Measurements from ENCODE around the gene PTGR3. TPM values are rescaled to one million over a fixed set of nuclear protein-coding genes. Genes with fewer than 3 reads are reported as not detected.

Gene PTGR3
- total and polyA plus RNA-seq, 2 of the 8 experiments (the other 6 are each of a cell fraction or from before 2014, with no cell fraction given), result 2.0 to 3.6 TPM

DNA sequence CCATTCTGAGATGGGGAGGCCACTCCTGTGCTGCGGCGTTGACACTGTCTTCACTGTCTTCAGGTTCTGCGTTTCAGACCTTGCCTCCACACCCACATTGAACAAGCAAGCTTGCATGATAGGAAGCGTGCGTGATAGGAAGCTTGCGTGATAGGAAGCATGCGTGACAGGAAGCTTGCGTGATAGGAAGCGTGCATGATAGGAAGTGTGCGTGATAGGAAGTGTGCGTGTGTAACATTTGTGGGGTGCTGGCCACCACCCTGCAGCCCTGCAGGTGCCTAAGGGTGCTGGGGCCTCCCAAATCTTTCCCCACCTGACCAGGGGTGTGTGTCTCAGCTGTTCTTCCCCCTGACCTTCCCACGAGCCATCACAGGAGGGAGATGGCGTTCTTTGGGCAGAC is 27.0 kb upstream of the PTGR3 start:
- 92% methylated on average over 13 of the region's 13 CpGs; no CpG with 5 or more reads in 1 of the 2 experiments for WGBS, 2 experiments (ENCODE audit: extremely low coverage in 1 of 2, insufficient coverage in 1 of 2, insufficient read length in 1 of 2, insufficient replicate concordance in 2 of 2, low coverage in 1 of 2, low lambda C conversion rate in 2 of 2, missing lambda C conversion rate in 1 of 2)
- H2BK120ac ChIP-seq (replicated peaks; ENCODE audit: low read depth, low read length), result no peak overlapping the region
- H2AK5ac ChIP-seq (ENCODE audit: low read depth, low read length), result no peak overlapping the region
- H2BK20ac ChIP-seq (ENCODE audit: low read length), result no peak overlapping the region
- H3K4me3 ChIP-seq (ENCODE audit: extremely low read depth in 1 of 4, insufficient read depth in 2 of 4, low read depth in 3 of 4, low read length in 4 of 4), result no peak overlapping the region
- H3K79me2 ChIP-seq (ENCODE audit: control insufficient read depth in 1 of 2, insufficient read depth in 2 of 2, low read length in 2 of 2), result no peaks in the 10 kb centered on the region
- H4K5ac ChIP-seq (ENCODE audit: insufficient read length, low read depth, low read length), result no peak overlapping the region
- no peak overlapping the region for H2BK15ac ChIP-seq (ENCODE audit: low read length)
- H3K9ac ChIP-seq (replicated peaks in 1 of 4; ENCODE audit: extremely low read depth in 1 of 4, low read depth in 3 of 4, low read length in 3 of 4), result no peak overlapping the region
- no peaks in the 10 kb centered on the region for H3K9me3 ChIP-seq (ENCODE audit: insufficient read depth in 2 of 2, low read depth in 1 of 2, low read length in 1 of 2)
- H3K27me3 ChIP-seq (replicated peaks in 1 of 4; ENCODE audit: control insufficient read depth in 3 of 4, extremely low read depth in 1 of 4, insufficient read depth in 3 of 4, low read length in 3 of 4), result no peaks in the 10 kb centered on the region
- H4K91ac ChIP-seq (replicated peaks; ENCODE audit: insufficient read length, low read length), result no peak overlapping the region
- H3K23ac ChIP-seq (ENCODE audit: insufficient read length), result no peak overlapping the region
- H2AFZ ChIP-seq (ENCODE audit: low read length), result no peak overlapping the region
- H3K14ac ChIP-seq (ENCODE audit: insufficient read length), result no peak overlapping the region
- POLR2A ChIA-PET (ENCODE audit: partially characterized antibody), result no interaction called here
- H3K27ac ChIP-seq (ENCODE audit: low read depth, low read length), result no peak overlapping the region
- no peak overlapping the region for H3K4ac ChIP-seq (replicated peaks; ENCODE audit: insufficient read length, low read depth, low read length)
- H2BK12ac ChIP-seq (ENCODE audit: low read depth, low read length), result no peak overlapping the region
- FAIRE-seq (no peak), DNase-seq (ENCODE audit: low read depth in 1 of 2, low spot score in 2 of 2) (no peak)
- CTCF ChIA-PET (ENCODE audit: partially characterized antibody), result interaction anchor here (0.6 to 2.0 kb wide), 3 partner anchors 8 to 352 kb away, joined by 3 to 5 read pairs (median 3); no protein-coding TSS in a partner anchor
- H2BK5ac ChIP-seq (ENCODE audit: low read depth, low read length), result no peak overlapping the region
- H3K56ac ChIP-seq (replicated peaks; ENCODE audit: insufficient read length, low read depth, low read length), result no peak overlapping the region
- no peaks in the 10 kb centered on the region for H3K36me3 ChIP-seq (ENCODE audit: control insufficient read depth in 2 of 4, insufficient read depth in 4 of 4, low read length in 3 of 4)
- TF ChIP-seq, protein P1, sequence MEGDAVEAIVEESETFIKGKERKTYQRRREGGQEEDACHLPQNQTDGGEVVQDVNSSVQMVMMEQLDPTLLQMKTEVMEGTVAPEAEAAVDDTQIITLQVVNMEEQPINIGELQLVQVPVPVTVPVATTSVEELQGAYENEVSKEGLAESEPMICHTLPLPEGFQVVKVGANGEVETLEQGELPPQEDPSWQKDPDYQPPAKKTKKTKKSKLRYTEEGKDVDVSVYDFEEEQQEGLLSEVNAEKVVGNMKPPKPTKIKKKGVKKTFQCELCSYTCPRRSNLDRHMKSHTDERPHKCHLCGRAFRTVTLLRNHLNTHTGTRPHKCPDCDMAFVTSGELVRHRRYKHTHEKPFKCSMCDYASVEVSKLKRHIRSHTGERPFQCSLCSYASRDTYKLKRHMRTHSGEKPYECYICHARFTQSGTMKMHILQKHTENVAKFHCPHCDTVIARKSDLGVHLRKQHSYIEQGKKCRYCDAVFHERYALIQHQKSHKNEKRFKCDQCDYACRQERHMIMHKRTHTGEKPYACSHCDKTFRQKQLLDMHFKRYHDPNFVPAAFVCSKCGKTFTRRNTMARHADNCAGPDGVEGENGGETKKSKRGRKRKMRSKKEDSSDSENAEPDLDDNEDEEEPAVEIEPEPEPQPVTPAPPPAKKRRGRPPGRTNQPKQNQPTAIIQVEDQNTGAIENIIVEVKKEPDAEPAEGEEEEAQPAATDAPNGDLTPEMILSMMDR (IDR thresholded peaks at IDR 0.05; ENCODE audit: control extremely low read depth in 1 of 3, insufficient read depth in 1 of 3, low read depth in 1 of 3, low read length in 3 of 3), result peak in 1 of 3 experiments; percentile 22; a peak in 1 of 4 replicates
- TF ChIP-seq RAD21 (IDR thresholded peaks at IDR 0.05 in 1 of 2, conservative IDR thresholded peaks at IDR 0.05 in 1 of 2; ENCODE audit: low read depth in 2 of 2, low read length in 2 of 2) (peak in 1 of 2 experiments; percentile 22), TCF12 (IDR thresholded peaks at IDR 0.05; ENCODE audit: low read depth, low read length) (no peak)
- no peak overlapping the region for H3K18ac ChIP-seq (ENCODE audit: extremely low read depth, low read length)
- no peak overlapping the region for H4K8ac ChIP-seq (ENCODE audit: extremely low read depth, insufficient read depth, low read length)
- H4K20me1 ChIP-seq (replicated peaks in 1 of 2; ENCODE audit: control insufficient read depth in 1 of 2, insufficient read depth in 2 of 2, low read length in 2 of 2), result no peaks in the 10 kb centered on the region
- H3K23me2 ChIP-seq (ENCODE audit: low read depth, low read length), result no peaks in the 10 kb centered on the region
- no peaks in the 10 kb centered on the region for H3K79me1 ChIP-seq (ENCODE audit: low read depth, low read length)
- H3K4me2 ChIP-seq (ENCODE audit: insufficient read depth in 1 of 2, low read depth in 2 of 2, low read length in 2 of 2), result no peak overlapping the region
- no peaks in the 10 kb centered on the region for H3K4me1 ChIP-seq (replicated peaks in 1 of 4; ENCODE audit: control insufficient read depth in 3 of 4, insufficient read depth in 4 of 4, low read length in 3 of 4)

Measured in H1 (cell line).